Measurements from ENCODE around the gene UBQLN3. TPM values are rescaled to one million over a fixed set of nuclear protein-coding genes. Genes with fewer than 3 reads are reported as not detected.

The UBQLN3 gene
- total RNA-seq, 1 donor from 2014 or later, result not detected

- Histone ChIP-seq H3K4me3 (ENCODE audit: insufficient read depth, low read depth, low read length) (no peak overlapping the region), H3K4me2 (ENCODE audit: low read length) (no peak overlapping the region), H3K9me3 (ENCODE audit: insufficient read depth, low read depth, low read length) (no peaks in the 10 kb centered on the region), H3K27ac (ENCODE audit: low read depth, low read length) (no peak overlapping the region), H3K27me3 (ENCODE audit: insufficient read depth, low read length) (peaks cover 3% of the 10 kb centered on the region), H3K9ac (ENCODE audit: low read length) (no peak overlapping the region), H4K20me1 (ENCODE audit: insufficient read depth, low read length) (no peaks in the 10 kb centered on the region), H3K4me1 (ENCODE audit: insufficient read depth, low read length) (no peaks in the 10 kb centered on the region), H3K36me3 (ENCODE audit: insufficient read depth, low read length) (no peaks in the 10 kb centered on the region), H2AFZ (ENCODE audit: low read depth, low read length) (no peak overlapping the region), H3K79me2 (ENCODE audit: insufficient read depth, low read length) (no peaks in the 10 kb centered on the region)
- no peak for FAIRE-seq
- DNase-seq (ENCODE audit: low read depth), result no peak
- Mint-ChIP-seq H3K9me3 (ENCODE audit: unreplicated experiment) (peaks cover 1% of the 10 kb centered on the region), H3K27me3 (ENCODE audit: low read depth, unreplicated experiment) (peaks cover 24% of the 10 kb centered on the region), H3K4me1 (ENCODE audit: low read depth, unreplicated experiment) (no peaks in the 10 kb centered on the region), H3K27ac (ENCODE audit: unreplicated experiment) (no peak overlapping the region), H3K36me3 (ENCODE audit: low read depth, unreplicated experiment) (peaks cover 2% of the 10 kb centered on the region), H3K4me3 (ENCODE audit: unreplicated experiment) (no peak overlapping the region)
- TF ChIP-seq, protein P1, sequence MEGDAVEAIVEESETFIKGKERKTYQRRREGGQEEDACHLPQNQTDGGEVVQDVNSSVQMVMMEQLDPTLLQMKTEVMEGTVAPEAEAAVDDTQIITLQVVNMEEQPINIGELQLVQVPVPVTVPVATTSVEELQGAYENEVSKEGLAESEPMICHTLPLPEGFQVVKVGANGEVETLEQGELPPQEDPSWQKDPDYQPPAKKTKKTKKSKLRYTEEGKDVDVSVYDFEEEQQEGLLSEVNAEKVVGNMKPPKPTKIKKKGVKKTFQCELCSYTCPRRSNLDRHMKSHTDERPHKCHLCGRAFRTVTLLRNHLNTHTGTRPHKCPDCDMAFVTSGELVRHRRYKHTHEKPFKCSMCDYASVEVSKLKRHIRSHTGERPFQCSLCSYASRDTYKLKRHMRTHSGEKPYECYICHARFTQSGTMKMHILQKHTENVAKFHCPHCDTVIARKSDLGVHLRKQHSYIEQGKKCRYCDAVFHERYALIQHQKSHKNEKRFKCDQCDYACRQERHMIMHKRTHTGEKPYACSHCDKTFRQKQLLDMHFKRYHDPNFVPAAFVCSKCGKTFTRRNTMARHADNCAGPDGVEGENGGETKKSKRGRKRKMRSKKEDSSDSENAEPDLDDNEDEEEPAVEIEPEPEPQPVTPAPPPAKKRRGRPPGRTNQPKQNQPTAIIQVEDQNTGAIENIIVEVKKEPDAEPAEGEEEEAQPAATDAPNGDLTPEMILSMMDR (IDR thresholded peaks at IDR 0.05; ENCODE audit: insufficient read depth, low read depth, low read length), result no peak
- no peak for TF ChIP-seq EZH2 (IDR thresholded peaks at IDR 0.05; ENCODE audit: insufficient read depth, low read length)
Observed at GRCh38 chr11:5528495-5528894, 18.7 kb upstream of the UBQLN3 start.

DNA sequence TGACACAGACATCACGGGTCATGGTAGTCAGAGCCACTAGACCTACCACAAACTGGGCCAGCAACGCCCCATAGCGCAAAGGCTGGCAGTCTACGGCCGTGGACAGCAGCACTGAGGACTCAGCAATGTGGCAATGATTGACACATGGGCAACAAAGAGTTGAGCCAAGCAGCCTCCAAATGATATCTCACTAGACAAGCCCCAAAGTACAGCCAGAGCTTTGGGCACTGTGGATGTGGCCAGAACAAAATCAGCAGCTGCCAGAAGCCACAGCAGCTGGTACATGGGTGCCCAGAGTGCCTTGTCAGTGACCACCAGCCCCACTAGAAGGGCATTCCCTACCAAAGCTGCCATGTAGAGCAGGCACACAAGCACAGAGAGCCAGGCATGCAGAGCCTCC is 18.0 kb upstream of the UBQLN3 start:
- H3K27ac ChIP-seq (ENCODE audit: low read depth, low read length), result no peak overlapping the region
- Mint-ChIP-seq H3K36me3 (ENCODE audit: low read depth, unreplicated experiment) (peaks cover 2% of the 10 kb centered on the region), H3K27ac (ENCODE audit: unreplicated experiment) (no peak overlapping the region), H3K4me3 (ENCODE audit: unreplicated experiment) (no peak overlapping the region), H3K4me1 (ENCODE audit: low read depth, unreplicated experiment) (no peaks in the 10 kb centered on the region), H3K9me3 (ENCODE audit: unreplicated experiment) (peaks cover 1% of the 10 kb centered on the region), H3K27me3 (ENCODE audit: low read depth, unreplicated experiment) (peaks cover 24% of the 10 kb centered on the region)
- no peaks in the 10 kb centered on the region for H3K79me2 ChIP-seq (ENCODE audit: insufficient read depth, low read length)
- H4K20me1 ChIP-seq (ENCODE audit: insufficient read depth, low read length), result no peaks in the 10 kb centered on the region
- no peaks in the 10 kb centered on the region for H3K4me1 ChIP-seq (ENCODE audit: insufficient read depth, low read length)
- H3K27me3 ChIP-seq (ENCODE audit: insufficient read depth, low read length), result peaks cover 3% of the 10 kb centered on the region
- H3K36me3 ChIP-seq (ENCODE audit: insufficient read depth, low read length), result no peaks in the 10 kb centered on the region
- no peak for FAIRE-seq
- H2AFZ ChIP-seq (ENCODE audit: low read depth, low read length), result no peak overlapping the region
- no peak overlapping the region for H3K4me3 ChIP-seq (ENCODE audit: insufficient read depth, low read depth, low read length)
- H3K9me3 ChIP-seq (ENCODE audit: insufficient read depth, low read depth, low read length), result no peaks in the 10 kb centered on the region
- DNase-seq (ENCODE audit: low read depth), result no peak
- no peak for TF ChIP-seq EZH2 (IDR thresholded peaks at IDR 0.05; ENCODE audit: insufficient read depth, low read length)
- TF ChIP-seq, protein P1 (IDR thresholded peaks at IDR 0.05; ENCODE audit: insufficient read depth, low read depth, low read length), result no peak
- H3K4me2 ChIP-seq (ENCODE audit: low read length), result no peak overlapping the region
- H3K9ac ChIP-seq (ENCODE audit: low read length), result no peak overlapping the region

DNA sequence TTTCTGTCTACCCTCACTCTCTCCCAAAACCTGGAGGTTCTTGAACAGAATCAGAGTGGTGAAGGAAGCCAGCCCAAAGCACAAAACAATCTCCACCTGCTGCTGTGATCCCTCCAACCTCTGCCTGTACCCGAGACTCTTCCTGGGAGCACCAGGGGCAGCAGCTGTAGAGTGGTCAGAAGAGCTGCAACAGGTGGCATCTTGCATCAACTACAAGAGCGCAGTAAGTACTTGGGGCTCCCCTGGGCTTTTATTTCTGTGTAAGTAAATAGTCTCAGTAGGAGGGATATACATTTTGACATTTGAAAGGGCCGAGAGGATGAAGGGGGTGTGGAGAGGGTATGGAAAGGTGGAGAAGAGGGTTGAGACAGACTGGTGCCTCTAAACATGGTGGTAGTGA is 15.0 kb upstream of the UBQLN3 start:
- Histone ChIP-seq H3K79me2 (ENCODE audit: insufficient read depth, low read length) (no peaks in the 10 kb centered on the region), H3K4me1 (ENCODE audit: insufficient read depth, low read length) (no peaks in the 10 kb centered on the region), H3K27ac (ENCODE audit: low read depth, low read length) (no peak overlapping the region), H3K36me3 (ENCODE audit: insufficient read depth, low read length) (no peaks in the 10 kb centered on the region), H2AFZ (ENCODE audit: low read depth, low read length) (no peak overlapping the region), H3K27me3 (ENCODE audit: insufficient read depth, low read length) (peaks cover 3% of the 10 kb centered on the region), H3K9me3 (ENCODE audit: insufficient read depth, low read depth, low read length) (no peaks in the 10 kb centered on the region), H3K9ac (ENCODE audit: low read length) (no peak overlapping the region), H3K4me3 (ENCODE audit: insufficient read depth, low read depth, low read length) (no peak overlapping the region), H4K20me1 (ENCODE audit: insufficient read depth, low read length) (no peaks in the 10 kb centered on the region), H3K4me2 (ENCODE audit: low read length) (no peak overlapping the region)
- no peak overlapping the region for H3K4me3 Mint-ChIP-seq (ENCODE audit: unreplicated experiment)
- no peak for FAIRE-seq
- TF ChIP-seq, protein P1 (IDR thresholded peaks at IDR 0.05; ENCODE audit: insufficient read depth, low read depth, low read length), result no peak
- TF ChIP-seq EZH2 (IDR thresholded peaks at IDR 0.05; ENCODE audit: insufficient read depth, low read length), result no peak
- H3K9me3 Mint-ChIP-seq (ENCODE audit: unreplicated experiment), result peaks cover 1% of the 10 kb centered on the region
- DNase-seq (ENCODE audit: low read depth), result no peak
- H3K4me1 Mint-ChIP-seq (ENCODE audit: low read depth, unreplicated experiment), result no peaks in the 10 kb centered on the region
- peaks cover 20% of the 10 kb centered on the region for H3K27me3 Mint-ChIP-seq (ENCODE audit: low read depth, unreplicated experiment)
- H3K36me3 Mint-ChIP-seq (ENCODE audit: low read depth, unreplicated experiment), result peaks cover 2% of the 10 kb centered on the region
- no peak overlapping the region for H3K27ac Mint-ChIP-seq (ENCODE audit: unreplicated experiment)
